ENCODE results near the gene CUL3. TPM values are rescaled to one million over a fixed set of nuclear protein-coding genes. Genes with fewer than 3 reads are reported as not detected.

CUL3 gene
- total and polyA plus RNA-seq, 12 donors = 60.2 to 87.9 (median 69.8) TPM

DNA sequence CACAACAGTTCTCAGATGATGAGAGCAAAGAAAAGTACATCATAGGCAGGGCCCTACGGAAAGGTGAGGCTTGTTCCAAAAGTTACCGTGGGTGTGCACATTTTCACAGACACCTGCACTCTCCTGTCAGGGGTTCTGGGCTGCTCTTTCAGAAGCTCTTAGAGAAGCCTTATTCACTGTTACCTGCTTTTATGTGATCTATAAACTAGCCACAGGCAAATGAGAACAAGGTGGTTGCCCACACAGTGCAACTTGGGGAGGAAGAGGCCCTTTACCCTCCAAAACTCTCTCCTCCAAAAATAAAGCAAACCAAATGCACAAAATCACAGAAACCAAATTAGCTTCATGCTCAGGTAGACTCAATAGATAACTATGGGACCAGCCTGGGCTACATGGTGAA lies 11.1 kb upstream of the CUL3 start:
- peaks cover 0 to 7% (median 0%) of the 10 kb centered on the region in 7 donors for H3K27me3 ChIP-seq
- TF ChIP-seq, protein P1, sequence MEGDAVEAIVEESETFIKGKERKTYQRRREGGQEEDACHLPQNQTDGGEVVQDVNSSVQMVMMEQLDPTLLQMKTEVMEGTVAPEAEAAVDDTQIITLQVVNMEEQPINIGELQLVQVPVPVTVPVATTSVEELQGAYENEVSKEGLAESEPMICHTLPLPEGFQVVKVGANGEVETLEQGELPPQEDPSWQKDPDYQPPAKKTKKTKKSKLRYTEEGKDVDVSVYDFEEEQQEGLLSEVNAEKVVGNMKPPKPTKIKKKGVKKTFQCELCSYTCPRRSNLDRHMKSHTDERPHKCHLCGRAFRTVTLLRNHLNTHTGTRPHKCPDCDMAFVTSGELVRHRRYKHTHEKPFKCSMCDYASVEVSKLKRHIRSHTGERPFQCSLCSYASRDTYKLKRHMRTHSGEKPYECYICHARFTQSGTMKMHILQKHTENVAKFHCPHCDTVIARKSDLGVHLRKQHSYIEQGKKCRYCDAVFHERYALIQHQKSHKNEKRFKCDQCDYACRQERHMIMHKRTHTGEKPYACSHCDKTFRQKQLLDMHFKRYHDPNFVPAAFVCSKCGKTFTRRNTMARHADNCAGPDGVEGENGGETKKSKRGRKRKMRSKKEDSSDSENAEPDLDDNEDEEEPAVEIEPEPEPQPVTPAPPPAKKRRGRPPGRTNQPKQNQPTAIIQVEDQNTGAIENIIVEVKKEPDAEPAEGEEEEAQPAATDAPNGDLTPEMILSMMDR (IDR thresholded peaks at IDR 0.05) = no peak
- H3K4me3 ChIP-seq = no peak overlapping the region
- 99 to 100% methylated on average over 2 of the region's 2 CpGs for WGBS, 2 donors
- no peak overlapping the region for H3K27ac ChIP-seq
- H3K9me3 ChIP-seq = no peaks in the 10 kb centered on the region
- ATAC-seq (no peak), DNase-seq (no peak)
- intact Hi-C loops (cut with DNase I) = no loop called here
- no peaks in the 10 kb centered on the region for H3K36me3 ChIP-seq
- H3K4me1 ChIP-seq = no peaks in the 10 kb centered on the region

DNA sequence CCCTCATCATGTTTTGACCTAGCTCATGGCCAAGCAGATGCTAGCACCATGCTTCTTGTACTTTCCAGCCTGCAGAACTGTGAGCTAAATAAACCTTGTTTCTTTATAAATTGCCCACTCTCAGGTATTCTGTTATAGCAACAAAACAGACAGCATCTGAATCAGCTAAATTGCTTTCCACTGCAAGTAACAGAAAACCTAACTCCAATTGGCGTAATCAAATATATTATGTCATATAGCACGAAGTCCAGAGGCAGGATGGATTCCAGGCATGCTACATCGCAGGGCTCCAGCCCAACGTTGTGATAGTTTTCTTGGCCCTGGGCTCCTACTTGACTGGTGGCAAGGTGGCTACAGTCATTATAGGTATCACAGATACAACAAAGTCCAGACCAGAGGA lies 10.4 kb upstream of the CUL3 start:
- Histone ChIP-seq H3K27ac (no peak overlapping the region), H3K36me3 (no peaks in the 10 kb centered on the region), H3K4me3 (no peak overlapping the region), H3K4me1 (no peaks in the 10 kb centered on the region), H3K27me3 (peaks cover 0 to 7% (median 0%) of the 10 kb centered on the region in 7 donors), H3K9me3 (no peaks in the 10 kb centered on the region)
- TF ChIP-seq, protein P1 (IDR thresholded peaks at IDR 0.05) = no peak
- intact Hi-C loops (cut with DNase I) = no loop called here
- no peak for DNase-seq
- ATAC-seq = no peak
- 64 to 70% methylated on average over 4 of the region's 4 CpGs for WGBS, 2 donors

DNA sequence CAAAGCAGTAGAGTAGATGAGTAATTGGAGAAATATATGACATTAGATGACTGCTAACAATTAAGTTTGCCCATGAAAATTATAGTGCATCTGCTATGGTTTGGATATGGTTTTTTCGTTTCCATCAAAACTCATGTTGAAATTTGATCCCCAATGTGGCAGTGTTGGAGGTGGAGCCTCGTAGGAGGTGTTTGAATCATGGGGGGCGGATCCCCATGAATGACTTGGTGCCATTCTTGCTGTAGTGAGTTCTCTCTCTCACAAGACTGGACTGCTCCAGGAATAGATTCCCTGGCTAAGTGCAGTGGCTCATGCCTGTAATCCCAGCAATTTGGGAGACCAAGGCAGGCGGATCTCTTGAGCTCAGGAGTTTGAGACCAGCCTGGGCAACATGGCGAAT lies 9.7 kb upstream of the CUL3 start:
- Histone ChIP-seq H3K36me3 (no peaks in the 10 kb centered on the region), H3K27me3 (peaks cover 0 to 7% (median 0%) of the 10 kb centered on the region in 7 donors), H3K4me3 (no peak overlapping the region), H3K4me1 (no peaks in the 10 kb centered on the region), H3K9me3 (no peaks in the 10 kb centered on the region), H3K27ac (no peak overlapping the region)
- no peak for ATAC-seq
- 82 to 83% methylated on average over 5 of the region's 5 CpGs for WGBS, 2 donors
- TF ChIP-seq, protein P1 (IDR thresholded peaks at IDR 0.05) = no peak
- no peak for DNase-seq
- intact Hi-C loops (cut with DNase I) = no loop called here

DNA sequence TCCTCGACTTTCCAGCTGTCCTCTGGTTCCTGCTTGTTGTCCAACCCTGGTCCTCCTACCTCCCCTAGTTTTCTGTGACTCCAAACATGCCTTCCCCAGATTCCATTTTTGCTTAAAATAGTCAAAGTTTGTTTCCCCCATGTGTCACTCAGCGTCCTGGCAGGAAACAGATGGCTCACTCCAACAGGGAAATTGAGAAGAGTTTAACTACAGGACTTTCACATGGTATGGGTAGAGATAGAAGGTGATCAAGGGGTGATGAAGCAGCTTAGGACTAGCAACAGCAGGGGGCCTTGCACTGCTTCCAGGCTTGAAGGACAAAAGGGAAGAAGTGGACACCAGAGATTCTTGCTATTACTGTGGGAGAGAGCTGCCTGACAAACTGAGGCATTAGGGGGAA lies 6.1 kb upstream of the CUL3 start:
- Histone ChIP-seq H3K4me3 (no peak overlapping the region), H3K27ac (no peak overlapping the region), H3K27me3 (no peaks in the 10 kb centered on the region), H3K9me3 (no peaks in the 10 kb centered on the region), H3K36me3 (no peaks in the 10 kb centered on the region), H3K4me1 (peaks cover 0 to 13% (median 6%) of the 10 kb centered on the region in 9 donors)
- TF ChIP-seq, protein P1 (IDR thresholded peaks at IDR 0.05) = no peak
- WGBS, 2 donors = 43 to 46% methylated on average over 2 of the region's 2 CpGs
- intact Hi-C loops (cut with DNase I) = no loop called here
- no peak for DNase-seq
- no peak for ATAC-seq

Data from heart right ventricle (tissue), 16 donors.